SU-DHL-6 (cell line): Measurements from ENCODE around the gene NEBL.

ENCODE experiments used
- H2AFZ ChIP-seq: fragments of 200-600 bp; sonication (generic); 2 replicates; pipeline ENCODE4 v1.6.1; 2014; ENCODE audit warnings: low read depth, mild to moderate bottlenecking, moderate library complexity, mixed read lengths, antibody characterized with exemption, low read length; ENCODE audit not compliant: severe bottlenecking
- H3F3A ChIP-seq: fragments of 200-600 bp; shearing (Covaris generic); 2 replicates; pipeline ENCODE4 v1.6.0; 2016; ENCODE audit warnings: antibody characterized with exemption, mild to moderate bottlenecking; ENCODE audit not compliant: insufficient read depth
- H3K27ac ChIP-seq: fragments of 200-600 bp; sonication (generic); 2 replicates; pipeline ENCODE4 v1.5.1; 2016; ENCODE audit warnings: low read depth, mild to moderate bottlenecking, low read length, moderate library complexity, mixed read lengths
- H3K27me3 ChIP-seq: fragments of 200-600 bp; sonication (generic), shearing (Covaris generic); 2 replicates; pipeline ENCODE4 v1.6.0; 2014; ENCODE audit warnings: mild to moderate bottlenecking, low read length
- H3K36me3 ChIP-seq: fragments of 200-600 bp; sonication (generic); 2 replicates; pipeline ENCODE4 v1.6.1; 2014; ENCODE audit warnings: mild to moderate bottlenecking, low read length, mixed read lengths
- H3K4me2 ChIP-seq: fragments of 300-600, 200-600 bp; shearing (Covaris generic), sonication (generic); 2 replicates; pipeline ENCODE4 v1.6.0; 2014; ENCODE audit warnings: low read length, low read depth, mild to moderate bottlenecking; ENCODE audit not compliant: poor library complexity, severe bottlenecking
- H3K4me3 ChIP-seq: fragments of 200-600 bp; sonication (generic); 2 replicates; pipeline ENCODE4 v1.5.1; 2014; ENCODE audit warnings: antibody characterized with exemption, low read length, mild to moderate bottlenecking, mixed read lengths; ENCODE audit not compliant: insufficient read depth, poor library complexity, severe bottlenecking
- H3K79me2 ChIP-seq: fragments of 200-600 bp; sonication (generic); 2 replicates; pipeline ENCODE4 v1.6.1; 2014; ENCODE audit warnings: mild to moderate bottlenecking, low read length, moderate library complexity; ENCODE audit not compliant: insufficient read depth
- H3K9ac ChIP-seq: fragments of 200-600 bp; sonication (generic); 2 replicates; pipeline ENCODE4 v1.7.0; 2014; ENCODE audit warnings: mild to moderate bottlenecking, low read length
- H3K9me2 ChIP-seq: fragments of 200-600 bp; sonication (generic); replicated peaks from 2 replicates; pipeline ENCODE4 v1.6.1; 2014; ENCODE audit warnings: low read length; ENCODE audit not compliant: insufficient read depth
- H3K9me3 ChIP-seq: fragments of 200-600 bp; sonication (generic); 2 replicates; pipeline ENCODE4 v1.6.1; 2014; ENCODE audit warnings: low read length, mixed read lengths; ENCODE audit not compliant: insufficient read depth
- H4K20me1 ChIP-seq: fragments of 200-600 bp; sonication (generic); 2 replicates; pipeline ENCODE4 v1.6.1; 2014; ENCODE audit warnings: low read depth, mild to moderate bottlenecking, antibody characterized with exemption, low read length, moderate library complexity, mixed read lengths
- CTCF ChIP-seq: fragments of 200-600 bp; sonication (generic); IDR thresholded peaks from one replicate; pipeline ENCODE4 v1.5.1; 2017; ENCODE audit warnings: antibody characterized with exemption, mild to moderate bottlenecking, low read length, moderate library complexity; ENCODE audit not compliant: insufficient read depth, poor library complexity, severe bottlenecking
- EZH2phosphoT487 ChIP-seq: fragments of 200-600 bp; sonication (generic), shearing (Covaris generic); conservative IDR thresholded peaks from 2 replicates; pipeline ENCODE4 v1.6.1; 2018; ENCODE audit warnings: mild to moderate bottlenecking, antibody characterized with exemption, low read length, moderate library complexity, mixed read lengths

NEBL gene

GRCh38 chr10:20936396-20936795, 39.3 kb upstream of the NEBL start:
- Histone ChIP-seq H3K79me2 (no peaks in the 10 kb centered on the region), H3K4me2 (no peak overlapping the region), H2AFZ (no peak overlapping the region), H3K27ac (no peak overlapping the region), H3K4me3 (no peak overlapping the region), H3K9ac (no peak overlapping the region), H3K9me3 (no peaks in the 10 kb centered on the region), H4K20me1 (no peaks in the 10 kb centered on the region), H3K9me2 (no peaks in the 10 kb centered on the region), H3K36me3 (no peaks in the 10 kb centered on the region), H3F3A (no peaks in the 10 kb centered on the region), H3K27me3 (no peaks in the 10 kb centered on the region)
- no peak for TF ChIP-seq CTCF
- TF ChIP-seq EZH2phosphoT487: no peak

- no peak for TF ChIP-seq EZH2phosphoT487
- no peak for TF ChIP-seq CTCF
- Histone ChIP-seq H4K20me1 (no peaks in the 10 kb centered on the region), H3K9me3 (no peaks in the 10 kb centered on the region), H3K9me2 (no peaks in the 10 kb centered on the region), H3K4me2 (no peak overlapping the region), H3K4me3 (no peak overlapping the region), H3K36me3 (no peaks in the 10 kb centered on the region), H2AFZ (no peak overlapping the region), H3F3A (no peaks in the 10 kb centered on the region), H3K9ac (no peak overlapping the region), H3K79me2 (no peaks in the 10 kb centered on the region), H3K27me3 (no peaks in the 10 kb centered on the region), H3K27ac (no peak overlapping the region)
These were observed 38.8 kb upstream of the NEBL start for GRCh38 chr10:20935931-20936330.

GRCh38 chr10:20935301-20935700, 38.2 kb upstream of the NEBL start:
- no peaks in the 10 kb centered on the region for H3F3A ChIP-seq
- no peaks in the 10 kb centered on the region for H3K79me2 ChIP-seq
- H3K4me2 ChIP-seq: no peak overlapping the region
- H3K9me2 ChIP-seq: no peaks in the 10 kb centered on the region
- no peak overlapping the region for H3K27ac ChIP-seq
- no peaks in the 10 kb centered on the region for H3K9me3 ChIP-seq
- no peaks in the 10 kb centered on the region for H4K20me1 ChIP-seq
- H2AFZ ChIP-seq: no peak overlapping the region
- no peaks in the 10 kb centered on the region for H3K36me3 ChIP-seq
- no peaks in the 10 kb centered on the region for H3K27me3 ChIP-seq
- no peak overlapping the region for H3K4me3 ChIP-seq
- H3K9ac ChIP-seq: no peak overlapping the region
- no peak for TF ChIP-seq EZH2phosphoT487
- no peak for TF ChIP-seq CTCF
